ENCODE results near the gene MOV10L1.

- TF ChIP-seq CTCF (conservative IDR thresholded peaks at IDR 0.05 in 1 of 2, IDR thresholded peaks at IDR 0.05 in 1 of 2; ENCODE audit: low read depth in 1 of 2, low read length in 2 of 2) = no peak
- TF ChIP-seq EZH2 (IDR thresholded peaks at IDR 0.05; ENCODE audit: low read length, missing control alignments) = no peak
Observed at GRCh38 chr22:50089682-50090411, at the start of gene MOV10L1.

Measured in fibroblast of lung (primary cell).